GM21528 (cell line): ENCODE data around the gene LAMTOR3.
A peak's percentile ranks its signal among the peaks of the same experiment; 100 is the strongest.

Source experiments
- ATAC-seq: cut with Tn5 transposase; IDR thresholded peaks from one replicate; pipeline ENCODE4 v1.9.1; 2021; ENCODE audit warnings: mild to moderate bottlenecking, moderate library complexity; ENCODE audit not compliant: unreplicated experiment, low FRiP score

Gene LAMTOR3

GRCh38 chr4:99863804-99864203, 30.4 kb downstream of the LAMTOR3 start:
- no peak for ATAC-seq

GRCh38 chr4:99861120-99861905, 32.9 kb downstream of the LAMTOR3 start:
- no peak for ATAC-seq

- no peak for ATAC-seq
These were observed 33.7 kb downstream of the LAMTOR3 start for GRCh38 chr4:99860521-99860920.

- ATAC-seq = peak; percentile 35
These were observed 34.6 kb downstream of the LAMTOR3 start for GRCh38 chr4:99859618-99860017.

GRCh38 chr4:99857307-99857706, 36.9 kb downstream of the LAMTOR3 start:
- ATAC-seq = no peak

GRCh38 chr4:99856166-99856565, 38.1 kb downstream of the LAMTOR3 start:
- ATAC-seq = no peak

- ATAC-seq = peak; percentile 54
These were observed 38.5 kb downstream of the LAMTOR3 start for GRCh38 chr4:99855678-99856077.

GRCh38 chr4:99853999-99854398, 40.2 kb downstream of the LAMTOR3 start:
- no peak for ATAC-seq

GRCh38 chr4:99853190-99853589, 41.0 kb downstream of the LAMTOR3 start:
- ATAC-seq = no peak

GRCh38 chr4:99852199-99852749, 42.0 kb downstream of the LAMTOR3 start:
- no peak for ATAC-seq

- peak; percentile 40 for ATAC-seq
These were observed 45.6 kb downstream of the LAMTOR3 start for GRCh38 chr4:99848591-99849001.

- ATAC-seq = peak; percentile 71
These were observed 46.8 kb downstream of the LAMTOR3 start for GRCh38 chr4:99847362-99847976.

GRCh38 chr4:99846891-99847290, 47.3 kb downstream of the LAMTOR3 start:
- ATAC-seq = no peak

- ATAC-seq = no peak
These were observed 48.3 kb downstream of the LAMTOR3 start for GRCh38 chr4:99845708-99846469.

- ATAC-seq = no peak
These were observed 49.0 kb downstream of the LAMTOR3 start for GRCh38 chr4:99845179-99845578.

- ATAC-seq = no peak
These were observed 50.2 kb downstream of the LAMTOR3 start for GRCh38 chr4:99844048-99844447.

GRCh38 chr4:99843413-99843812, 50.8 kb downstream of the LAMTOR3 start:
- ATAC-seq = no peak

- ATAC-seq = no peak
These were observed 53.1 kb downstream of the LAMTOR3 start for GRCh38 chr4:99841129-99841528.

- ATAC-seq = no peak
These were observed 55.3 kb downstream of the LAMTOR3 start for GRCh38 chr4:99838927-99839326.

- ATAC-seq = no peak
These were observed 58.3 kb downstream of the LAMTOR3 start for GRCh38 chr4:99835942-99836341.

- no peak for ATAC-seq
These were observed 59.7 kb downstream of the LAMTOR3 start for GRCh38 chr4:99834569-99834968.
